Suprapubic skin (tissue), 4 donors: ENCODE results near the gene TBC1D16. TPM values are rescaled to one million over a fixed set of nuclear protein-coding genes. Genes with fewer than 3 reads are reported as not detected.

ENCODE experiments used
- DNase-seq, 2 donors: peaks; one replicate each; pipeline ENCODE4 v3.0.0-alpha.2; 2019; ENCODE audit warnings: low spot score in 2 of 2
- H3K27ac ChIP-seq: fragments of 200-600 bp; sonication (generic); one replicate; pipeline ENCODE4 v1.5.1; 2019
- H3K27me3 ChIP-seq: fragments of 200-600 bp; sonication (generic); one replicate; pipeline ENCODE4 v1.5.1; 2019
- H3K36me3 ChIP-seq: fragments of 200-600 bp; sonication (generic); one replicate; pipeline ENCODE4 v1.5.1; 2019
- H3K4me1 ChIP-seq: fragments of 200-600 bp; sonication (generic); one replicate; pipeline ENCODE4 v1.5.1; 2019
- H3K4me3 ChIP-seq: fragments of 200-600 bp; sonication (generic); one replicate; pipeline ENCODE4 v1.5.1; 2019; ENCODE audit warnings: mild to moderate bottlenecking
- H3K9me3 ChIP-seq: fragments of 200-600 bp; sonication (generic); one replicate; pipeline ENCODE4 v1.5.1; 2019
- EP300 ChIP-seq: sonication (generic); formaldehyde crosslinking; IDR thresholded peaks from one replicate; pipeline ENCODE4 v1.6.1; 2017; ENCODE audit warnings: antibody characterized with exemption
- POLR2A ChIP-seq, 2 donors: fragments of 450-650 bp; IDR thresholded peaks; one replicate each; pipeline ENCODE4 v1.6.1; 2017; ENCODE audit warnings: antibody characterized with exemption in 2 of 2, mild to moderate bottlenecking in 2 of 2, moderate library complexity in 2 of 2
- POLR2AphosphoS5 ChIP-seq, 3 donors: sonication (generic); formaldehyde crosslinking; IDR thresholded peaks; one replicate each; pipeline ENCODE4 v1.6.1; 2017; ENCODE audit warnings: antibody characterized with exemption in 3 of 3
- WGBS: methylation state at CpG from one replicate; pipeline ENCODE4 v1.1.5; 2018; 5-methylcytosine and 5-hydroxymethylcytosine counted together
- total RNA-seq, 4 donors: library from RNA; depleted of rRNA; stranded (reverse); fragments of >200 nt; gene quantifications; one replicate each; pipeline ENCODE4 v1.1.0, GENCODE V29; 2016
- TF ChIP-seq, protein P1 (sequence below), 2 donors: fragments of 200-600 bp in 1 of 2; fragments of 450-650 bp in 1 of 2; sonication (generic) in 1 of 2; IDR thresholded peaks; one replicate each; pipeline ENCODE4 v1.5.1; 2016 to 2019; ENCODE audit warnings: antibody characterized with exemption in 2 of 2, mild to moderate bottlenecking in 1 of 2, moderate library complexity in 1 of 2

Gene TBC1D16
- total RNA-seq, 4 donors from 2014 or later: 18.6 to 33.6 (median 22.7) TPM

DNA sequence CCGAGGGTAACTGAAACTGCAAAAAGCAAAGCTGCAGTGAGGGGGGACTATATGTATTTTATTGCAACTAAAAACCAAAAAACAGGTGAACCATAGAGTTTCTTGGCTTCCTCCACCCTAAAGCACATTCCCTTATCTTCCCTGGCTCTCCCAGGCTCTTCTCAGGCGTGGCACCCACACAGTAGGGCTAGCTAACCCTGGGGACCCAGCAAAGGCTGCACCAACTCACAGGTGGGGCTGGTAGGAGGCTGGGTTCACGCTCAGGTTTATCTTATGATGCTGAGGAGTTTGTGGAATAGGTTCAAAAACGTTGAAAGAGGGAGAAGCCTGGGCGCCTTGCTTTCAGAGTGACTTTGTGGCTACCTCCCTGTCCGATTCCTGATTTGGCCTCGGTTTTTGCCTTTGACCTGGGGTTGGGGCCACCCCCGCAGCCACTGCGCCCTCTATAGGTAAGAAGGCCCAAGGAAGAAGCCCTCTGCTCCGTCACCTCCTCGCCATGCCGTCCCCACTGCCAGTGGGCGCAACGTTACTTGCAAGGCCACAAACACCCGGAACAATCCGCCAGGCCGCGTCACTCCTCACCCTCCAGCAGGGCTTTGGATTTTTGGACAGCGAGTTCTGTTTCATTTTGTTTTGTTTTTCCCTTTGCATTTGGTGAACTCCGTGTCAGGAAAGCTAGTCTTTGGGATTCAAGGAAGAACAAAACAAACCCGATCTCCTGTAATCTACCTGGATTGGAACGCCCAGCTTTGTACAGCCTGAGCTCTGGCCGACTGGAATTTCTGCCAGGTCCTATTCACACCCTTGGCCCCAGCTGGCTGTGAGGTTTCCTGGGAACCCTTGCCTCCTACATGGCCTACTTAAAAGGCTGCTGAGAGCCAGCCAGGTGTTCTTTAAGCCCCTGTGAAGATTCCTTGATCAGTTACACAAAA is 60.8 kb downstream of the TBC1D16 start:
- peak; percentile 53 to 72 for DNase-seq
- peaks cover 13% of the 10 kb centered on the region for H3K36me3 ChIP-seq
- H3K27me3 ChIP-seq: no peaks in the 10 kb centered on the region
- H3K27ac ChIP-seq: no peak overlapping the region
- no peaks in the 10 kb centered on the region for H3K9me3 ChIP-seq
- no peak overlapping the region for H3K4me3 ChIP-seq
- peaks cover 9% of the 10 kb centered on the region for H3K4me1 ChIP-seq
- TF ChIP-seq, protein P1, sequence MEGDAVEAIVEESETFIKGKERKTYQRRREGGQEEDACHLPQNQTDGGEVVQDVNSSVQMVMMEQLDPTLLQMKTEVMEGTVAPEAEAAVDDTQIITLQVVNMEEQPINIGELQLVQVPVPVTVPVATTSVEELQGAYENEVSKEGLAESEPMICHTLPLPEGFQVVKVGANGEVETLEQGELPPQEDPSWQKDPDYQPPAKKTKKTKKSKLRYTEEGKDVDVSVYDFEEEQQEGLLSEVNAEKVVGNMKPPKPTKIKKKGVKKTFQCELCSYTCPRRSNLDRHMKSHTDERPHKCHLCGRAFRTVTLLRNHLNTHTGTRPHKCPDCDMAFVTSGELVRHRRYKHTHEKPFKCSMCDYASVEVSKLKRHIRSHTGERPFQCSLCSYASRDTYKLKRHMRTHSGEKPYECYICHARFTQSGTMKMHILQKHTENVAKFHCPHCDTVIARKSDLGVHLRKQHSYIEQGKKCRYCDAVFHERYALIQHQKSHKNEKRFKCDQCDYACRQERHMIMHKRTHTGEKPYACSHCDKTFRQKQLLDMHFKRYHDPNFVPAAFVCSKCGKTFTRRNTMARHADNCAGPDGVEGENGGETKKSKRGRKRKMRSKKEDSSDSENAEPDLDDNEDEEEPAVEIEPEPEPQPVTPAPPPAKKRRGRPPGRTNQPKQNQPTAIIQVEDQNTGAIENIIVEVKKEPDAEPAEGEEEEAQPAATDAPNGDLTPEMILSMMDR (IDR thresholded peaks at IDR 0.05): no peak
- no peak for TF ChIP-seq EP300
- no peak for TF ChIP-seq POLR2AphosphoS5 (IDR thresholded peaks at IDR 0.05)
- TF ChIP-seq POLR2A (IDR thresholded peaks at IDR 0.05): no peak
- 90% methylated on average over 23 of the region's 23 CpGs for WGBS

DNA sequence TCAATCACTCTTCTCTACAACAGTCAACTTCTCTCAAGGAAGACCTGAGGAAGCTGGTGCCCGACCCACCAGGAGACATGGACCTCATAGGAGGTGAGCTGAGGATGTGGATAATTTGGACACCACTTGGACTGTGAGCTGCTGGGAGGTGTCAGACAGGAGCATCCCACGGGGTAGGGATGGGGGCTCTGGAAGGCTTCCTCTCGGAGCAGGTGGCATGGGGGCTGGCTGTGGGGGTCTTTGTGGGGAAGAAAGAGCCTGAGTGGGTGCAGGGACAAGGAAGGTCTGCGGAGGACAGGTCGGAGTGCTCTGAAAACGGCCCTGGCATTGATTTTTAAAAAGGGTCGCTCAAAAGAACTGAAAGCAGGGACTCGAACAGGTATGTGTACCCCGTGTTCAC is 64.0 kb downstream of the TBC1D16 start:
- Histone ChIP-seq H3K27me3 (no peaks in the 10 kb centered on the region), H3K36me3 (peaks cover 13% of the 10 kb centered on the region), H3K9me3 (no peaks in the 10 kb centered on the region), H3K27ac (no peak overlapping the region), H3K4me3 (no peak overlapping the region), H3K4me1 (no peaks in the 10 kb centered on the region)
- TF ChIP-seq EP300: no peak
- no peak for TF ChIP-seq POLR2A (IDR thresholded peaks at IDR 0.05)
- TF ChIP-seq, protein P1 (IDR thresholded peaks at IDR 0.05): no peak
- TF ChIP-seq POLR2AphosphoS5 (IDR thresholded peaks at IDR 0.05): no peak
- 95% methylated on average over 9 of the region's 9 CpGs for WGBS
- DNase-seq: peak; percentile 38

DNA sequence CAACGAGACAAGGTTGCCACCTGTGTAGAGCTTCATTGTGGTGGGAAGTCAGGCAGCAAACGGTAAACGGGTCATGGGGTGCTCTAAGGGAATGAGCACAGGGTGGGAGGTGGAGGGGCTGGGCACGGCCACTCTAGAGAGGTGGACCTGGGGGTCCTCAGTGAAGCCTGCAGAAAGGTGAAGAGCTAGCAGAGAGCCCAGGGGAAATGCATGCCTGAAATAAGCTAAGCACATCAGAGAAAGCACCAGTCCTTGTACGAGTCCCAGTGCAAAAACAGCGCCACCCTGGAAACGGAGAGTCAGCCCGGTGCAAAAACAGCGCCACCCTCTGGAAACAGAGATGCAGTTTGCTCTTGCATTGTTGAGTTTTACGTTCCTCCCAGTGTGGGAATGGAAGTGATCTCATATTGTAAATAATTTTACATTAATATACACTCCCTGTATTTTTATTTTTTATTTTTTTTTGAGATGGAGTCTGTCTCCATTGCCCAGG is 65.0 kb downstream of the TBC1D16 start:
- Histone ChIP-seq H3K27ac (no peak overlapping the region), H3K9me3 (no peaks in the 10 kb centered on the region), H3K36me3 (peaks cover 13% of the 10 kb centered on the region), H3K4me1 (no peaks in the 10 kb centered on the region), H3K27me3 (no peaks in the 10 kb centered on the region), H3K4me3 (no peak overlapping the region)
- peak; percentile 17 to 57 for DNase-seq
- 75% methylated on average over 10 of the region's 10 CpGs for WGBS
- TF ChIP-seq, protein P1 (IDR thresholded peaks at IDR 0.05): no peak
- TF ChIP-seq POLR2A (IDR thresholded peaks at IDR 0.05): no peak
- TF ChIP-seq POLR2AphosphoS5 (IDR thresholded peaks at IDR 0.05): no peak
- TF ChIP-seq EP300: no peak

DNA sequence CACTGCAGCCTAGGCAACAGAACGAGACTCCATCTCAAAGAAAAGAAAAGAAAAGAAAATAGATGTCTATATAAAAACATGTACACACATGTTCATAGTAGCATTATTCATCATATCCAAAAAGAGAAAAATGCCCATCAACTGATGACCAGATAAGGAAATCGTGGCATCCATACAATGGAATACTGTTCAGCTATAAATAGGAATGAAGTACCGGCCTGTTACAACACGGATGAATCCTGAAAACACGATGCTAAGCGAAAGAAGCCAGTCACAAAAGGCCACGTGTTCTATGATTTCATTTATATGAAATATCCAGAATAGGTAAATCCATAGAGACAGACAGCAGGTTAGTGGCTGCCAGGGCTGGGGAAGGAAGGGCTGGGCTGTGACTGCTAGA is 65.8 kb downstream of the TBC1D16 start:
- no peaks in the 10 kb centered on the region for H3K9me3 ChIP-seq
- peak; percentile 8 to 25 for DNase-seq
- WGBS: 60% methylated on average over 7 of the region's 7 CpGs
- no peak overlapping the region for H3K27ac ChIP-seq
- peaks cover 13% of the 10 kb centered on the region for H3K36me3 ChIP-seq
- no peak overlapping the region for H3K4me3 ChIP-seq
- TF ChIP-seq POLR2AphosphoS5 (IDR thresholded peaks at IDR 0.05) (no peak), EP300 (no peak), POLR2A (IDR thresholded peaks at IDR 0.05) (no peak)
- TF ChIP-seq, protein P1 (IDR thresholded peaks at IDR 0.05): no peak
- no peaks in the 10 kb centered on the region for H3K27me3 ChIP-seq
- no peaks in the 10 kb centered on the region for H3K4me1 ChIP-seq

DNA sequence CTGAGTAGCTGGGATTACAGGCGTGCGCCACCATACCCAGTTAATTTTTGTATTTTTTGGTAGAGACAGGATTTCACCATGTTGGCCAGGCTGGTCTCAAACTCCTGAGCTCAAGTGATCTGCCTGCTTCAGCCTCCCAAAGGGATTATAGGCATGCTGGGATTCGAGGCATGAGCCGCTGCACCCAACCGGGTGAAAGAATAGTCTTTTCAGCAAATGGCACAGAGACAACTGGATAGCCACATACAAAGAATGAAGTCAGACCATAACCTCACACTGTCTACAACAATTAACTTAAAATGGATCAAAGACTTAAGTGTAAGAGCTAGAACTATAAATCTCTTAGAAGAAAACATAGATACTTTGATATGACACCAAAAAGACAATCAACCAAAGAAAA is 67.6 kb downstream of the TBC1D16 start:
- no peaks in the 10 kb centered on the region for H3K27me3 ChIP-seq
- H3K9me3 ChIP-seq: no peaks in the 10 kb centered on the region
- peak in 1 of 2 donors; percentile 24 for DNase-seq
- no peak overlapping the region for H3K4me3 ChIP-seq
- peaks cover 13% of the 10 kb centered on the region for H3K36me3 ChIP-seq
- no peak overlapping the region for H3K27ac ChIP-seq
- 100% methylated on average over 5 of the region's 5 CpGs for WGBS
- TF ChIP-seq EP300 (no peak), POLR2AphosphoS5 (IDR thresholded peaks at IDR 0.05) (no peak), POLR2A (IDR thresholded peaks at IDR 0.05) (no peak)
- TF ChIP-seq, protein P1 (IDR thresholded peaks at IDR 0.05): no peak
- no peaks in the 10 kb centered on the region for H3K4me1 ChIP-seq
